HEK293T (cell line): ENCODE results near the gene FLRT2.

ENCODE experiments used
- BHLHE40 ChIP-seq: fragments of 450-650 bp; IDR thresholded peaks from 2 replicates; pipeline ENCODE4 v1.6.1; 2016; ENCODE audit warnings: mild to moderate bottlenecking, moderate library complexity, borderline replicate concordance
- CTBP1 ChIP-seq: fragments of 450-650 bp; IDR thresholded peaks from 2 replicates; pipeline ENCODE4 v1.6.1; 2016; ENCODE audit warnings: borderline replicate concordance
- ELF4 ChIP-seq: fragments of 450-650 bp; IDR thresholded peaks from 2 replicates; pipeline ENCODE4 v1.6.1; 2017; ENCODE audit warnings: antibody characterized with exemption
- FOXA1 ChIP-seq: fragments of 450-650 bp; IDR thresholded peaks from 2 replicates; pipeline ENCODE4 v1.6.1; 2016; ENCODE audit warnings: mild to moderate bottlenecking
- FOXK2 ChIP-seq: fragments of 450-650 bp; IDR thresholded peaks from 2 replicates; pipeline ENCODE4 v1.6.1; 2016; ENCODE audit warnings: mild to moderate bottlenecking
- HDGF ChIP-seq: fragments of 450-650 bp; IDR thresholded peaks from 2 replicates; pipeline ENCODE4 v1.6.1; 2017; ENCODE audit warnings: antibody characterized with exemption, borderline replicate concordance
- L3MBTL2 ChIP-seq: fragments of 450-650 bp; conservative IDR thresholded peaks from 2 replicates; pipeline ENCODE4 v1.6.1; 2016; ENCODE audit warnings: mild to moderate bottlenecking
- NFRKB ChIP-seq: fragments of 450-650 bp; IDR thresholded peaks from 2 replicates; pipeline ENCODE4 v1.6.1; 2016; ENCODE audit warnings: mild to moderate bottlenecking, moderate library complexity
- SP1 ChIP-seq: fragments of 450-650 bp; IDR thresholded peaks from 2 replicates; pipeline ENCODE4 v1.6.1; 2017
- SUZ12 ChIP-seq: fragments of 450-650 bp; IDR thresholded peaks from 2 replicates; pipeline ENCODE4 v1.6.1; 2016; ENCODE audit warnings: mild to moderate bottlenecking
- TARDBP ChIP-seq: fragments of 450-650 bp; IDR thresholded peaks from 2 replicates; pipeline ENCODE4 v1.6.1; 2016

GRCh38 chr14:85538636-85539035 lies 8.7 kb downstream of the FLRT2 start:
- no peak for TF ChIP-seq CTBP1
- no peak for TF ChIP-seq BHLHE40
- TF ChIP-seq FOXK2 = no peak
- TF ChIP-seq SP1 = no peak
- no peak for TF ChIP-seq ELF4
- no peak for TF ChIP-seq SUZ12
- TF ChIP-seq NFRKB = no peak
- no peak for TF ChIP-seq TARDBP
- no peak for TF ChIP-seq L3MBTL2
- no peak for TF ChIP-seq FOXA1
- no peak for TF ChIP-seq HDGF
